GM23248 (cell line): ENCODE measurements around the gene ACAA1.

Source experiments
- EZH2 ChIP-seq: fragments of 200-600 bp; sonication (generic); IDR thresholded peaks from 2 replicates; pipeline ENCODE4 v1.6.1; 2018; ENCODE audit warnings: antibody characterized with exemption, mild to moderate bottlenecking; ENCODE audit not compliant: insufficient read depth, poor library complexity, severe bottlenecking
- EZH2phosphoT487 ChIP-seq: fragments of 200-600 bp; sonication (generic); IDR thresholded peaks from 2 replicates; pipeline ENCODE4 v1.6.1; 2018; ENCODE audit warnings: antibody characterized with exemption, moderate library complexity, mild to moderate bottlenecking, low read depth; ENCODE audit not compliant: insufficient read depth

- TF ChIP-seq EZH2 (no peak), EZH2phosphoT487 (no peak)
These were observed 3.7 kb downstream of the ACAA1 start for GRCh38 chr3:38133209-38133556.
